ENCODE results near the gene RCOR1. TPM values are rescaled to one million over a fixed set of nuclear protein-coding genes. Genes with fewer than 3 reads are reported as not detected.
A peak's percentile ranks its signal among the peaks of the same experiment; 100 is the strongest.

RCOR1 gene
- total RNA-seq (37.1 and 38.4 TPM in 2 replicates), polyA plus RNA-seq (8.7 and 12.5 TPM in 2 replicates), polyA minus RNA-seq (7.8 and 9.9 TPM in 2 replicates)
- total RNA-seq (2013) = 12.2 TPM

GRCh38 chr14:102591944-102592762 is at the start of gene RCOR1:
TSS of gene RCOR1 (plus strand) at chr14:102592649. CDS start at chr14:102592887, 238 bp downstream.
- ChIA-PET POLR2A (interaction anchor here (0.6 to 1.2 kb wide), 3 partner anchors 20 to 61 kb away, joined by 3 read pairs; no protein-coding TSS in a partner anchor), CTCF (interaction anchor here (1.2 to 1.3 kb wide), 2 partner anchors 32 to 67 kb away, joined by 3 to 4 read pairs; no protein-coding TSS in a partner anchor)
- Histone ChIP-seq H3K27me3 (replicated peaks in 1 of 4; ENCODE audit: control extremely low read depth in 1 of 4, control insufficient read depth in 3 of 4, insufficient read depth in 4 of 4, low read length in 3 of 4) (no peaks in the 10 kb centered on the region), H3K79me2 (ENCODE audit: control insufficient read depth, insufficient read depth, low read length) (peaks cover 35% of the 10 kb centered on the region), H3K9ac (ENCODE audit: low read length) (peak within 1 kb of the TSS; percentile 88), H3K4me1 (ENCODE audit: control insufficient read depth in 2 of 2, insufficient read depth in 2 of 2, low read length in 2 of 2) (peaks cover 10 to 22% of the 10 kb centered on the region in 2 donors), H3K9me3 (ENCODE audit: control extremely low read depth in 1 of 3, control insufficient read depth in 2 of 3, insufficient read depth in 1 of 3, low read length in 2 of 3) (no peaks in the 10 kb centered on the region), H3K4me2 (replicated peaks; ENCODE audit: low read depth, low read length, poor library complexity, severe bottlenecking) (peak within 1 kb of the TSS; percentile 96), H3K27ac (ENCODE audit: low read length in 2 of 2) (peak within 1 kb of the TSS; percentile 82 to 95), H3K36me3 (replicated peaks in 1 of 2; ENCODE audit: control extremely low read depth in 1 of 2, control insufficient read depth in 1 of 2, extremely low read depth in 1 of 2, insufficient read depth in 2 of 2, low read length in 1 of 2) (peaks cover 0 to 1% of the 10 kb centered on the region in 2 experiments), H3K4me3 (ENCODE audit: control extremely low read depth in 1 of 5, extremely low read depth in 1 of 5, insufficient read depth in 1 of 5, low read depth in 2 of 5, low read length in 4 of 5) (peak within 1 kb of the TSS; percentile 73 to 91 (median 83)), H4K20me1 (ENCODE audit: control insufficient read depth, insufficient read depth, low read length, poor library complexity, severe bottlenecking) (peaks cover 24% of the 10 kb centered on the region), H2AFZ (ENCODE audit: insufficient read depth, low read depth, low read length, poor library complexity, severe bottlenecking) (peak within 1 kb of the TSS; percentile 92)
- Mint-ChIP-seq H3K27ac (peak within 1 kb of the TSS; percentile 97), H3K4me1 (peaks cover 26% of the 10 kb centered on the region), H3K4me3 (peak within 1 kb of the TSS; percentile 89), H3K27me3 (no peaks in the 10 kb centered on the region), H3K9me3 (ENCODE audit: insufficient read depth) (no peaks in the 10 kb centered on the region)
- ATAC-seq (ENCODE audit: low read depth) = peak; percentile 82
- 1% methylated on average over 86 of the region's 96 CpGs for WGBS (ENCODE audit: insufficient coverage)
- TF ChIP-seq CTCF (IDR thresholded peaks at IDR 0.05) (no peak), EZH2 (IDR thresholded peaks at IDR 0.05; ENCODE audit: borderline replicate concordance, insufficient read depth, low read depth, low read length, poor library complexity, severe bottlenecking) (no peak)
- DNase-seq = peak; percentile 97
- intact Hi-C loops (cut with micrococcal nuclease) = loop anchor here (1.0 to 5.0 kb wide), 7 partner anchors 37 to 935 kb away; partner anchors contain the start of genes EIF5, EXOC3L4, TRMT61A and ZNF839

Measured in B cell (primary cell).